Measurements from ENCODE around the gene FN3KRP. TPM values are rescaled to one million over a fixed set of nuclear protein-coding genes. Genes with fewer than 3 reads are reported as not detected.
A peak's percentile ranks its signal among the peaks of the same experiment; 100 is the strongest.

Gene FN3KRP, protein sequence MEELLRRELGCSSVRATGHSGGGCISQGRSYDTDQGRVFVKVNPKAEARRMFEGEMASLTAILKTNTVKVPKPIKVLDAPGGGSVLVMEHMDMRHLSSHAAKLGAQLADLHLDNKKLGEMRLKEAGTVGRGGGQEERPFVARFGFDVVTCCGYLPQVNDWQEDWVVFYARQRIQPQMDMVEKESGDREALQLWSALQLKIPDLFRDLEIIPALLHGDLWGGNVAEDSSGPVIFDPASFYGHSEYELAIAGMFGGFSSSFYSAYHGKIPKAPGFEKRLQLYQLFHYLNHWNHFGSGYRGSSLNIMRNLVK
- total RNA-seq (10 to 100 TPM; 24.7 to 30.0 TPM), polyA plus RNA-seq (ENCODE audit: insufficient read length in 6 of 6) (10 to 100 TPM; 43.7 to 55.6 (median 51.0) TPM)
- long read RNA-seq, donor 1, transcript FN3KRP-201 (6 exons, 1,849 nt), result major isoform, 22 of 22 reads
- long read RNA-seq, donor 1, partial matches to known transcripts, result 0 of 22 reads
- long read RNA-seq, donor 1, other reads (novel, unspliced or antisense), result 0 of 22 reads
- long read RNA-seq, donor 2, transcript FN3KRP-201 (6 exons, 1,849 nt), result major isoform, 21 of 21 reads
- long read RNA-seq, donor 2, partial matches to known transcripts, result 0 of 21 reads
- long read RNA-seq, donor 2, other reads (novel, unspliced or antisense), result 0 of 21 reads
- long read RNA-seq, donor 3, transcript FN3KRP-201 (6 exons, 1,849 nt), result major isoform, 25 of 35 reads
- long read RNA-seq, donor 3, partial matches to known transcripts, result 10 of 35 reads
- long read RNA-seq, donor 3, other reads (novel, unspliced or antisense), result 0 of 35 reads
- long read RNA-seq, donor 4, transcript FN3KRP-201 (6 exons, 1,849 nt), result major isoform, 23 of 26 reads
- long read RNA-seq, donor 4, partial matches to known transcripts, result 1 of 26 reads
- long read RNA-seq, donor 4, other reads (novel, unspliced or antisense), result 2 of 26 reads
- long read RNA-seq, donor 5, transcript FN3KRP-201 (6 exons, 1,849 nt), result major isoform, 24 of 25 reads
- long read RNA-seq, donor 5, partial matches to known transcripts, result 0 of 25 reads
- long read RNA-seq, donor 5, other reads (novel, unspliced or antisense), result 0 of 25 reads
- long read RNA-seq, donor 6, transcript FN3KRP-201 (6 exons, 1,849 nt), result major isoform, 13 of 14 reads
- long read RNA-seq, donor 6, partial matches to known transcripts, result 0 of 14 reads
- long read RNA-seq, donor 6, other reads (novel, unspliced or antisense), result 0 of 14 reads
- long read RNA-seq, donor 7, transcript FN3KRP-201 (6 exons, 1,849 nt), result major isoform, 16 of 16 reads
- long read RNA-seq, donor 7, partial matches to known transcripts, result 0 of 16 reads
- long read RNA-seq, donor 7, other reads (novel, unspliced or antisense), result 0 of 16 reads
- long read RNA-seq, donor 8, transcript FN3KRP-201 (6 exons, 1,849 nt), result major isoform, 24 of 24 reads
- long read RNA-seq, donor 8, partial matches to known transcripts, result 0 of 24 reads
- long read RNA-seq, donor 8, other reads (novel, unspliced or antisense), result 0 of 24 reads
- long read RNA-seq, donor 9, result 0 reads
- long read RNA-seq, donor 10, transcript FN3KRP-201 (6 exons, 1,849 nt), result major isoform, 10 of 11 reads
- long read RNA-seq, donor 10, partial matches to known transcripts, result 1 of 11 reads
- long read RNA-seq, donor 10, other reads (novel, unspliced or antisense), result 0 of 11 reads
- long read RNA-seq, donor 11, result 0 reads
- long read RNA-seq, donor 12, transcript FN3KRP-201 (6 exons, 1,849 nt), result major isoform, 27 of 27 reads
- long read RNA-seq, donor 12, partial matches to known transcripts, result 0 of 27 reads
- long read RNA-seq, donor 12, other reads (novel, unspliced or antisense), result 0 of 27 reads

DNA sequence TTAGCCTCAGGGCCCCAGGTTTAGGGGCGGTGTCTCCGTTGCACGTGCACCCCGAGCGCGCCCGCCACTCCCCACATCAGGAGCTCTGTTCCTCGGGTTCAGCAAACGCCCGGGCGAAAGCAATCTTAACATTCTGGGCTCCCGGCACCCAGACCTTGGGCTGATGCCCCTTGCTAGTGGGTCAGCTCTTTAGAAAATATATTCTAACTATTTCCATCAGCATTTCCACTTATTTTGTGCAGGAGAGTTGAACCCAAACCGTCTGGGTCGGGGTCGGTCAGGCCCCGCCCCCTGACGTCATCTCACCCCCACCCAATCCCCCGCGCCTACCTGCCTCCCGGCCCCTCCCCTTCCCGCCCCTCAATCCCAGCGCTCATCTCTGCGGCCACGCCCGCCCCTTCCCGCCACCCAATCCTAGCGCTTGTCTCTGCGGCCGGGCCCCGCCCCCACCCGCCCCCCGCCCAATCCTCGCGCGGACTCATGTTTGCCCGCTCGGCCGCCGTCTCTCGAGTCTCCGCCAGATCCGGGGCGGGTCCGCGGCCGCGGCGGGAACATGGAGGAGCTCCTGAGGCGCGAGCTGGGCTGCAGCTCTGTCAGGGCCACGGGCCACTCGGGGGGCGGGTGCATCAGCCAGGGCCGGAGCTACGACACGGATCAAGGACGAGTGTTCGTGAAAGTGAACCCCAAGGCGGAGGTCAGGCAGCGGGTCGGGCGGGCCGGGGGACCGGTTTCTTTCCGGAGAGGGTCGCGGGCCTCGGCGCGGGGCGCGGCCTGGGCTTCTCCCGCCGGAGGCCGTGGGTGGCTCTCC, at the start of gene FN3KRP:
TSS of gene FN3KRP (plus strand) at position 504 of the 808 bp plus-strand sequence. CDS start at position 554, 50 bp downstream.
- peak; percentile 90 to 98 (median 94) for DNase-seq
- TF ChIP-seq, protein P1, sequence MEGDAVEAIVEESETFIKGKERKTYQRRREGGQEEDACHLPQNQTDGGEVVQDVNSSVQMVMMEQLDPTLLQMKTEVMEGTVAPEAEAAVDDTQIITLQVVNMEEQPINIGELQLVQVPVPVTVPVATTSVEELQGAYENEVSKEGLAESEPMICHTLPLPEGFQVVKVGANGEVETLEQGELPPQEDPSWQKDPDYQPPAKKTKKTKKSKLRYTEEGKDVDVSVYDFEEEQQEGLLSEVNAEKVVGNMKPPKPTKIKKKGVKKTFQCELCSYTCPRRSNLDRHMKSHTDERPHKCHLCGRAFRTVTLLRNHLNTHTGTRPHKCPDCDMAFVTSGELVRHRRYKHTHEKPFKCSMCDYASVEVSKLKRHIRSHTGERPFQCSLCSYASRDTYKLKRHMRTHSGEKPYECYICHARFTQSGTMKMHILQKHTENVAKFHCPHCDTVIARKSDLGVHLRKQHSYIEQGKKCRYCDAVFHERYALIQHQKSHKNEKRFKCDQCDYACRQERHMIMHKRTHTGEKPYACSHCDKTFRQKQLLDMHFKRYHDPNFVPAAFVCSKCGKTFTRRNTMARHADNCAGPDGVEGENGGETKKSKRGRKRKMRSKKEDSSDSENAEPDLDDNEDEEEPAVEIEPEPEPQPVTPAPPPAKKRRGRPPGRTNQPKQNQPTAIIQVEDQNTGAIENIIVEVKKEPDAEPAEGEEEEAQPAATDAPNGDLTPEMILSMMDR (IDR thresholded peaks at IDR 0.05), result no peak
- peaks cover 9 to 20% of the 10 kb centered on the region in 2 donors for H3K4me1 ChIP-seq
- no peaks in the 10 kb centered on the region for H3K9me3 ChIP-seq
- intact Hi-C loops (cut with DNase I), result no loop called here
- peak within 1 kb of the TSS; percentile 36 to 69 for H3K27ac ChIP-seq
- no peaks in the 10 kb centered on the region for H3K27me3 ChIP-seq
- ATAC-seq, result peak; percentile 95
- H3K4me3 ChIP-seq, result peak within 1 kb of the TSS; percentile 75 to 86
- H3K36me3 ChIP-seq, result peaks cover 0 to 27% of the 10 kb centered on the region in 2 donors

DNA sequence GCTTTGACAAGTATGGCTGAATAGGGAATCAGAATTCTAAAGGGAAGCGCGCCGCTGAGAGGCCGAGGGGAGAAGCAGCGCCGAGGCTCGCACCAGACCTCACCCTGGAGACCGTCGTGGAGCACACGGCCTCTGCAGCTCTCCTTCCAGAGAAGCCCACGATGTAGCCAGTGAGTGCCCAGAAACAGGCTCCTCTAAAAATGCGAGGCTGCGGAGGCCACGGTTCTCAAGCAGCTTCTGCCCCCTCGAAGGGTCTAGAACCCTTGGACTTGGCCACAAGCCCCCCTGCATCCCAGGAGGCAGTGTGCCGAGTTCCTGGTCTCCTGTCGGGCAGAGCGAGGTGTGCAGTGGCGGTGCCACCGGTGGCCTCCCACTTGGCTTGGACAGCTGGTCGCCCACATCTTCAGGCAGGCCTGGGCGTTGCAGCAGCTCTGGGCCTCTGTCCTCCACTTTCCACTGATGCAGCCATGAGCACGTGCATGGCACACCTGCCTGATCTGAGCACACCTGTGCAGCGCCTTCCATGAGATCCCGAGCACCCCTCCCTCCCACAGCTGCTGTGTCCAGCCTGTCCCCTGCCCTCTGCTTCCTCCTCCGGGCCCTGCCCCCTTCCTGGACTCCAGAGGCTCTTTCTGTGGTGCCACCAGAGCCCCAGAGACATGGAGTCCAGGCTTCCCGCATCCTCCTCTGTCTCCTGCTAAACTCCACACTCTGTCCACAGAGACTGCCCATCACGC, 49.4 kb upstream of the FN3KRP start:
- Histone ChIP-seq H3K27ac (no peak overlapping the region), H3K9me3 (no peaks in the 10 kb centered on the region), H3K36me3 (no peaks in the 10 kb centered on the region), H3K4me1 (peaks cover 0 to 11% of the 10 kb centered on the region in 2 donors), H3K27me3 (no peaks in the 10 kb centered on the region), H3K4me3 (no peak overlapping the region)
- TF ChIP-seq, protein P1 (IDR thresholded peaks at IDR 0.05), result no peak
- intact Hi-C loops (cut with DNase I), result loop anchor here in 1 of 2 donors (5.0 kb wide), 1 partner anchor 105 kb away; no protein-coding TSS in a partner anchor
- ATAC-seq (no peak), DNase-seq (peak in 1 of 4 donors; percentile 76)

DNA sequence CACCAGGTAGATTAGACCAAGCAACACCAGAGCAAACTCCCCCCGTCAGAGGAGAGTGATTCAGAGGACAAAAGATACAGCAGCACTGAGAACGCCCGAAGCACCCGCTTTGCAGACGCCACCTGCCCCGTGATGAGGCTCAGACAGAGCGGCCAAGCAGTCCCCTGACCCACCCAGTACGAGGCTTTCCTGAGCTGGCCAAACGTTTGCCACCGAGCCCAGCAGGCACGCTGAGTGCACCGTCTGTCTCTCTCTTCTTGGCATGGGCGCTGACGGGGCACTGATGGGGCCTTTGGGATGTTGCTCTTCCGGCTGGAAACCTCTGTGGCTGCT, 48.9 kb upstream of the FN3KRP start:
- Histone ChIP-seq H3K27me3 (no peaks in the 10 kb centered on the region), H3K9me3 (no peaks in the 10 kb centered on the region), H3K36me3 (no peaks in the 10 kb centered on the region), H3K27ac (no peak overlapping the region), H3K4me3 (no peak overlapping the region), H3K4me1 (peaks cover 0 to 11% of the 10 kb centered on the region in 2 donors)
- DNase-seq (peak in 1 of 4 donors; percentile 63), ATAC-seq (no peak)
- intact Hi-C loops (cut with DNase I), result loop anchor here in 1 of 2 donors (5.0 kb wide), 1 partner anchor 105 kb away; no protein-coding TSS in a partner anchor
- TF ChIP-seq, protein P1 (IDR thresholded peaks at IDR 0.05), result no peak
